ENCODE measurements around the gene HMOX1.
A peak's percentile ranks its signal among the peaks of the same experiment; 100 is the strongest.
"Not testable (repeated sequence)": the region's sequence is repeated elsewhere in the genome, so short reads cannot be mapped to it uniquely, and the experiment has no call there.

HMOX1 gene

DNA sequence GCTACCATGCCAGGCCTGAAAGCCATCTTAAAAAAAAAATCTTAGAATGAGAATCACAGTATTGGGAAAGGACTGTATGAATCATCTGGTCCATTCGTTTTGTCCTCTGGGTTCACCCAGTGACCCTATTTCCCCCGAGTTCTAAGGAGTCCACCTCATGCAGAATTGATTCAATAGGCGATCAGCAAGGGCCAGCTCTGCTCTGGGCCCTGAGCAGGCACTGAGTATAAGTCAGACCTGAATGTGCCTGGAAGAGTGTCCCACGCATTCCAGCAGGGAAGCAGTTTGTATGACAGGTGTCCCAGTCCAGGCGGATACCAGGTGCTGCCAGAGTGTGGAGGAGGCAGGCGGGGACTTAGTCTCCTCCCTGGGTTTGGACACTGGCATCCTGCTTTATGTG is 883 bp upstream of the HMOX1 start:
- DNase-seq: no peak

DNA sequence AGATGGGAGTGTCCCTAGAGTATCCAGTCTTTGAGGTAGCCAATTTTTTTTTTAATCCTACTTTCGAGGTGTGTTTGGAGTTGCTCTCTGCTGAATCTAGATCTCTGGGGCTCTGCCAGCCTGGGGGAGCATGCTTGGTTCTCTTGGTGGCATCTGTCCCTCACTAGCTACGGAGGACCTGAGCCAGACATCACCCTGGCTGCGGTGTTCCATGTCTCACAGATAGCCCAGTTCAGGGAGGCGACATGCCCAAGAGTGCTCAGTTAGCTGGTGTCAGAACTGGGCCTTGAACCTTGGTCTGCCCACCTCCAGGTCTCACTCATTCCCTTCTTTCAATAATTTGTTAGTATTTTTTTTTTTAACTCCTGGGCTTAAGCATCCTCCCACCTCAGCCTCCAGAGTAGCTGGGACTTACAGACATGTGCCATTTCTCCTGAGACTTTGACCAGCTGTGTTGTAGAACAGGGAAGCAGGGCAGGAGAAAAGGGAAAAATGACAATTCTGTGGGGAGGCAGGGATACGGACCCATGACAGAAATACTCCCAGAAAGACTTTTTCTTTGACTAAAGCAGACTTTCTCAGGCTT is 621 bp downstream of the HMOX1 start:
- DNase-seq: no peak

DNA sequence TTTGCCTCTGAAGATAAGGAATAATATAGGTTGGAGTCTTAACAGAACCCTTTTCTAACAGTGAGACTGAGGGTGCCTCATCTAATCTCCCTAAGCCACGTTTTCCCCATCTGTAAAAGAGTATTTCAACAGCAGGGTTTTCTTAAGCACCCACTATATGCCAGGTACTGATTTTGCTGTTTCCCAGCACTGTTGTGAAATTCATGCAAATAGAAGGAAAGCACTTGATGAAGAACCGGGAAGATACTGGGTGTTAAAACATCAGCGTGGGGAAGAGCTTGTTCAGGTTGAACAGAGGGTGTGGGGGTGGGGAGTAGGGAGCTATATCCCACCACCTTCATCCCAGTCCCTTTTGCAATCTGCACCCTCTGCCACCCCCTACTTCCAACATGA is 2.8 kb downstream of the HMOX1 start:
- DNase-seq: no peak

DNA sequence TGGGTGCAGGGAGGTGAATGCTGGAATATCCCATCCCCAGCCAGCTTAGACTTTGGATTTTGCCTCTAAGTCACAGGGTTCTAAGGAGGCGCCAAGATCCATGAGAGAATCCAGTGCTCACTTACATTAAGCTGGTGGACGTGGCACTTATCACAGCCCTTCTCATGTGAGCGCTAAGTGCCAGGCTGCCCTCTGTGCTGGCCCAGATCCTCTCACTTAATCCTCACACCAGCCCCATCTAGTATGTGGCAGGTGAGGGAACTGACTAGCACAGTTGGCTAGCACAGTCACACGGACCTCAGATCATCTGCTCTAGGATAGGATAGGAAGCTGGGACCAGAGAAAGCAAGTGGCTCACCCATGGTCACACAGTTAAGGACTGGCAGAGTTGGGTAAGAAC is 3.6 kb downstream of the HMOX1 start:
- DNase-seq: no peak

DNA sequence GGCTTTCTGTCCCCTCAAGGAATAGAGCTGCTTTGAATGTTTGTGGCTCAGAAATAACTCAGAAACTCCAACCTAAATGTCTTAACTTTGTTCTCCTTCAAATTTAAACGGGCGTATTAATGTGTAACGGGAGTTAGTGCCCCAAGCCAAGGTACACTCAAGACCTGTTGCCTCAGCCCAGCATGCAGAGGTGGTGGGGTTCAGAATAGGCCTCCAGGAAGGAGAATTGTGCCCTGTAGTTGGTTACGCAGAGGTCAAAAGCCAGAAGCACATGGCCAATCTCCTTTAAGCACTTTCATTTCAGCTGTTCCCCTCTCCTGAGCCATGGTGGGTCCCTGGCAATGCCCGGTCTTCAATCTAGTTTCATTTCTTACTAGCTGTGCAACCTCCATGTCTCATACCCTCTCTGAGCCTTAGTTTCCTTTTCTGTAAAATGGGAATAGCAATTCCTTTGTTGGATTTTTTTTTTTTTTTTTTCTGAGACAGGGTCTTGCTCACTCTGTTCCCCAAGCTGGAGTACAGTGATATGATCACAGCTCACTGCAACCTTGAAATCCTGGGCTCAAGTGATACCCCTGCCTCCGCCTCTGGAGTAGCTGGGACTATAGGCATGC is 4.2 kb downstream of the HMOX1 start:
- DNase-seq: no peak

DNA sequence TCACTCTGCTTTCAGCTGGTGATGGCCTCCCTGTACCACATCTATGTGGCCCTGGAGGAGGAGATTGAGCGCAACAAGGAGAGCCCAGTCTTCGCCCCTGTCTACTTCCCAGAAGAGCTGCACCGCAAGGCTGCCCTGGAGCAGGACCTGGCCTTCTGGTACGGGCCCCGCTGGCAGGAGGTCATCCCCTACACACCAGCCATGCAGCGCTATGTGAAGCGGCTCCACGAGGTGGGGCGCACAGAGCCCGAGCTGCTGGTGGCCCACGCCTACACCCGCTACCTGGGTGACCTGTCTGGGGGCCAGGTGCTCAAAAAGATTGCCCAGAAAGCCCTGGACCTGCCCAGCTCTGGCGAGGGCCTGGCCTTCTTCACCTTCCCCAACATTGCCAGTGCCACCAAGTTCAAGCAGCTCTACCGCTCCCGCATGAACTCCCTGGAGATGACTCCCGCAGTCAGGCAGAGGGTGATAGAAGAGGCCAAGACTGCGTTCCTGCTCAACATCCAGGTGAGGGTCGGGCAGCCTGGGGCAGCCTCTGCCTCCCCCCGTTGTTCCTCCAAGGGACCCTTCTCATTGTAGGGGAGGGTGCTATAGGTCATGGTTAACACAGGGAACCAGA is 5.9 kb downstream of the HMOX1 start:
- no peak for DNase-seq

DNA sequence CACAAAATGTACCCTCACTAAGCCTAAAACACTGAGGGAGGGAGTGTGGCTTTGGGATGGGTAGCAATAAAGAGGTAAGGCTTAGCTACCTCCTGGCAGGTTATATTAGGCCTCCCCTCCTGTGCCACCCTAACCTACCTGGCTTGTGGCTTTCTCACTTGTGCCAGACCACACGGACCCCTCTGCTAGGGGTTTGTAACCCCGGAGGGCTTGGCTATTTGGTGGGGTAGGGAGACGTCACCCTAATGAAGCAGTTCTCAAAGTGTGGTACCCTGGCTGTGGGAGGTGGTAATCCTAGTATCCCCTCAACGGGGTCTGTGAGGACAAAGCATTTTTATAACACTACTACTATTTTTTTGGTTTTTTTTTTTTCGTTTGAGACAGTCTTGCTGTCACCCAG is 10.0 kb downstream of the HMOX1 start:
- no peak for DNase-seq

DNA sequence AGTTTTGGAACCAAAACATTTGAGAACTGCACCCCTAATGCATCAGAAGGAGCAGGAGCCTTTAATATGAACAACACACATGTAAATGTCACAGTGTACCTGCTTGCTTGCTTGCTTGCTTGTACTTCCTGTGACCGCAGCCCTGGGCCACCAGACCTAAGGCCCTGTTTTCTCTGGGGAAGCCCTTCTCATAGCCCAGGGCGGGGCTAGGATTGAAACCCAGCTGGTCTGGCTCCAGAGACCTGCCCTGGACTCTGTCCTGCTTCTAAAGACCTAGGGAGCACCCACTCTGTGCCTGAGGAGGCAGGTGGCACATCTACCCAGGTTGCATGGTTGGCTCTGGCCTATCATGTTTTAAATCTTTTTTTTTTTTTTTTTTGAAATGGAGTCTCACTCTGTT is 11.5 kb downstream of the HMOX1 start:
- DNase-seq: no peak

DNA sequence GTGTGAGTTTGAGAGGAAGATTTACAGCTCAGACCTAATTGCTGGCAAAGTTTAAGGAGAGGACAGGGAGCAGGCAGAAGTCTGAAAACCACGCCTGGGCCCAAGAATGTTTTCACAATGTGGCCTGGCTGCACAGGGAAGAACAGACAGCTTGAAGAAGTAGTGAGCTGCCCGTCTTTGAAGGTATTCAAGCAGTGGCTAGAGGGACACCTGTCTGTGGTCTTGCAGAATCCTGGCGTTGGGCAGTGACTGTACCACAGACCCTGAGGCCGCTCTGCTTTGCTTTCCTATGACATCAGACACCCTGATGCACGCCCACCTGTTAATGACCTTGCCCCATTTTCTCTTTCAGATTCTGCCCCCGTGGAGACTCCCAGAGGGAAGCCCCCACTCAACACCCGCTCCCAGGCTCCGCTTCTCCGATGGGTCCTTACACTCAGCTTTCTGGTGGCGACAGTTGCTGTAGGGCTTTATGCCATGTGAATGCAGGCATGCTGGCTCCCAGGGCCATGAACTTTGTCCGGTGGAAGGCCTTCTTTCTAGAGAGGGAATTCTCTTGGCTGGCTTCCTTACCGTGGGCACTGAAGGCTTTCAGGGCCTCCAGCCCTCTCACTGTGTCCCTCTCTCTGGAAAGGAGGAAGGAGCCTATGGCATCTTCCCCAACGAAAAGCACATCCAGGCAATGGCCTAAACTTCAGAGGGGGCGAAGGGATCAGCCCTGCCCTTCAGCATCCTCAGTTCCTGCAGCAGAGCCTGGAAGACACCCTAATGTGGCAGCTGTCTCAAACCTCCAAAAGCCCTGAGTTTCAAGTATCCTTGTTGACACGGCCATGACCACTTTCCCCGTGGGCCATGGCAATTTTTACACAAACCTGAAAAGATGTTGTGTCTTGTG is 12.5 kb downstream of the HMOX1 start:
- no peak for DNase-seq

DNA sequence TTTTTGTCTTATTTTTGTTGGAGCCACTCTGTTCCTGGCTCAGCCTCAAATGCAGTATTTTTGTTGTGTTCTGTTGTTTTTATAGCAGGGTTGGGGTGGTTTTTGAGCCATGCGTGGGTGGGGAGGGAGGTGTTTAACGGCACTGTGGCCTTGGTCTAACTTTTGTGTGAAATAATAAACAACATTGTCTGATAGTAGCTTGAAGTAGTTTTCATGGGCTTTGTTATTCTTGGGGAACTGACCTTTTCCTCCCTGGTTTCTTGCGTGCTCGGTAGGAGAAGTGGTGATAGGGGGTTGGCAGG is 13.1 kb downstream of the HMOX1 start:
- no peak for DNase-seq

DNA sequence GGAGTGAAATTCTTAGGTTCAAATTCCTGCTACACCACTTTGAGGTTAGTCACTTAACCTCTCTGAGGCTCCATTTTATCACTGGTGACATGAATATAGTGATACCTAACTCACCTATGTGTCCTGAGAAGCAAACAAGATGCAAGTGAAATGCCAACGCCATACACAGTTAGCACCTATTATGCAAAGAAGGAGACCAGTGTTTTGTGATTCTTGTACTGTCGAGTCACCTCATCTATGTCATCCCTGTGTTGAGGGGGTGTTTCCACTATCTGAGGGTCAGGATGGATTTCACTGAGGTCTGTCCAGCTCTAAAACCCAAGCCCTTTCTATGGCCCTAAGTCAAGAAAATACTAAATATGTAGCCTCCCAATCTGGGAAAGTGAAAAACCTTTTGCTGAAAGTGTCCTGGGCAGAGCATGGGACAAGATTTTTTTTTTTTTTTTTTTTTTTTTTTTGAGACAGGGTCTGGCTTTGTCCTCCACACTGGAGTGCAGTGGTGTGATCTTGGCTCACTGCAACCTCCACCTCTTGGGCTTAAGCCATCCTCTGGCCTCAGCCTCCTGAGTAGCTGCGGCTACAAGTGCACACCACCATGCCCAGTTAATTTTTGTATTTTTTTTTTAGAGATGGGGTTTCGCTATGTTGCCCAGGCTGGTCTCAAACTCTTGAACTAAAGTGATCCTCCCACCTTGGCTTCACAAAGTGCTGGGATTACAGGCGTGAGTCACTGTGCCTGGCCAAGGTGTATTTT is 14.1 kb downstream of the HMOX1 start:
- DNase-seq: no peak

DNA sequence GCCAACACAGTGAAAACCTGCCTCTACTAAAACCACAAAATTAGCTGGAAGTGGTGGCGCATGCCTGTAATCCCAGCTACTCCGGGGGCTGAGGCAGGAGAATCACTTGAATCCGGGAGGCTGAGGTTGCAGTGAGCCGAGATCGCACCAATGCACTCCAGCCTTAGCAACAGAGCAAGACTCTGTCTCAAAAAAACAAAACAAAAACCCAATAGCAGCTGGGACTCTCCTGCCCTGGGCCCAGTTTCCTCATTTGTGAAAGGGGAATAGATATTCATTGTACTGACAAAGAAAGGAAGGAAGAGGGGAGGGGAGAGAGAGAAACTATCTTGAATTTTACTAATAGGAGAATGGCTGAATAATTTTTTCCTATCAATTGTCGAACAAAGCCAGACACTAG is 15.7 kb downstream of the HMOX1 start:
- not testable (repeated sequence) for DNase-seq

DNA sequence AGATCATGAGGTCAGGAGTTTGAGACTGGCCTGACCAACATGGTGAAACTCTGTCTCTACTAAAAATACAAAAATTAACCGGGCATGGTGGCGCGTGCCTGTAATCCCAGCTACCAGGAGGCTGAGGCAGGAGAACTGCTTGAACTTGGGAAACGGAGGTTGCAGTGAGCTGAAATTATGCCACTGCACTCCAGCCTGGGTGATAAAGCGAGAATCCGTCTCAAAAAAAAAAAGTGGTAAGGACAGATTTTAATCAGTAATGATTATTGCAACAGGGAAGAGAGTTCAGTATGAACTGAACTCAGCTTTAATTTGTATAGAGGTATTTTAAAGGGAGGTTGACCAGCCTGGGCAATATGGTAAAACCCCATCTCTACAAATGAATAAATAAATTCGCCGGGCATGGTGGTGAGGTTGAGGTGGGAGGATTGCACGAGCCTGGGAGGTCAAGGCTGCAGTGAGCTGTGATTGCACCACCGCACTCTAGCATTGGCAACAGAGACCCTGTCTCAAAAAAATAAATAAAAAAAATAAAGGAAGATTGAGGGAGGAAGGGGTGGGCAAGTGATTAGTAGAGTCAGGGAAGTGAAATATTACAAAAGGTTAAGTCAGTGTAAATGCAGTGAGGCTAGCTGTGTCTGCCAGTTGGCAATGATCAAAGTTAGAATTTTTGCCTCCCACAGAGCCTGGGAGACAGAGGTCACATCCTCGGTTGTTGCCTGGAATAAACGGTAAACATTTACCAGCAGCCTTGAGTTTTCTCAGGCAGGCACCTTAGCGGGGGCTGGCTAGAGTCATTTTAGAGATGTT is 16.4 kb downstream of the HMOX1 start:
- no peak for DNase-seq

DNA sequence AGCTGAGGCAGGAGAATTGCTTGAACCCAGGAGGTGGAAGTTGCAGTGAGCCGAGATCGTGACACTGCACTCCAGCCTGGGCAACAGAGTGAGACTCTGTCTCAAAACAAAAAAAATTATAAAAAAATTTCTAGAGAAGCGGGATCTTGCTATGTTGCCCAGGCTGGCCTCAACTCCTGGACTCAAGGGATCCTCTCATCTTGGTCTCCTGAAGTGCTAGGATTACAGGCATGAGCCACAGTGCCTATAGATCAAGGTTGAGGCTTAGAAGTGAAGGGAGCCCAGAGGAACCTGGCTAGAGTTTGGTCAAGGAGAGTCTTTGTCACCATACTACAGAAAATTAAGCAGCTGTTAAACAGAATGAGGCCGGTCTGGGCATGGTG is 17.7 kb downstream of the HMOX1 start:
- DNase-seq: no peak

DNA sequence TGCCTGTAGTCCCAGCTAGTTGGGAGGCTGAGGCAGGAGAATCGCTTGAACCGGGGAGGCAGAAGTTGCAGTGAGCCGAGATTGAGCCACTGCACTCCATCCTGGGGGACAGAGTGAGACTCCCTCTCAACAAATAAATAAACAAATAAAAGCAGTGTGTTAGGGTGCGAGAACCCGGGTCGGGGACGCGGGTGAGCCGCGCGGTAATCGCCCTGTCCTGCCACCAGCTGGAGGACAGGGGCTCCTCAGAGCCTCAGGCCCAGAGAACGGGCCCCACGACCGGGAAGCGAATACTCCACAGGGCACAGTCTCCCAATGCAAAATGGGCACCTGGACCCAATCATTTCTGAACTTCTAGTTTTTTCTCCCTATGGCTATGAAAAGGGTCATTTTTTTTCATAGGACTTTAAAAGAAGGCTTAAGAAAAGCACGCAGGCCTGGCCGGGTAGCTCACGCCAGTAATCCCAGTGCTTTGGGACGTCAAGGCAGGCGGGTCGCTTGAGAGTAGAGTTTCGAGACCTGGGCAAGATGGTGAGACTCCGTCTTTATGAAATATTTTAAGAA is 18.3 kb downstream of the HMOX1 start:
- DNase-seq: peak in 1 of 5 donors; percentile 15

DNA sequence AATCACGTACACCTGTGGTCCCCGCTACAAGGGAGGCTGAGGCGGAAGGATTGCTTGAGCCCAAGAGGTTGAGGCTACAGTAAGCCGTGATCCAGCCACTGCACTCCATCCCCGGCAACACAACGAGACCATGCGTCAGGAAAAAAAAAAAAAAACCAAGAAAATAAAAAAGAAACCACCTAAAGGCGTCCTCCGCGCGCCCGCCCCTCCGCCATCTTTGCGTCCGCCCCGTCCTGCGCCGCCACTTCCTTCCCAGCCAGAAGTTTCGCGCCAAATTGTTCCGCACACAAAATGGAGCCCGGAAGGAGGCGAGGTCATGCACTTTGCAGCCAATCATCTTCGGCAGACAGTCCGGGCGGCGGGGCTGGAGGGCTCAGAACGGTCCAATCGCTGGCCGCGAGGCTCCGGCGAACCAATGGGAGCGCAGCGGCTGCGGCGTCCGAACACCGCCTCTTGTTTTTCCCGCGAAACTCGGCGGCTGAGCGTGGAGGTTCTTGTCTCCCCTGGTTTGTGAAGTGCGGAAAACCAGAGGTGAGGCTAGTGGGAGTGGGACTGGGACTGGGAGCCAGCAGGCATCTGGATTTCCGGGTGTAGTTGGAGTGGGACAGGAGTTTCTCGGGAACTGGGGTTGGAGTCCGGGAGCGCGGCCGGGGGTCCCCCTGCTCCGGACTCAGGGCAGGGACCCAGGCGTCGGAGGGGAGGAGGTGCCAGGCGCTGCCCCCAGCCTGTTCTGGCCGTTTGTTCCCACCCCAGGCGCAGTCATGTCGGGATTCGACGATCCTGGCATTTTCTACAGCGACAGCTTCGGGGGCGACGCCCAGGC is 19.0 kb downstream of the HMOX1 start, which contains the start of gene MCM5:
Gene MCM5 (plus strand): TSS at position 463 of the 823 bp plus-strand sequence. CDS start 299 bp downstream, at position 762.
- DNase-seq: peak; percentile 93 to 98 (median 96)

DNA sequence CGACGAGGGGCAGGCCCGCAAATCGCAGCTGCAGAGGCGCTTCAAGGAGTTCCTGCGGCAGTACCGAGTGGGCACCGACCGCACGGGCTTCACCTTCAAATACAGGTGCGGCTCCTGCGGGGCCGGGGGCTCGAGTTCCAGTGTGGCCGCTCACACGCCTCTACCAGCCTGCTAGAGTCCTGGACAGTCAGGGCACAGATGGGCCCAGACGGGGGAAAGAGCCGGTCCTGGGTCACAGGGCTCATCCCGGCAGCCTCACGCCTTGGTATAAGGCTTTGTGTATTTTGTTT is 19.6 kb downstream of the HMOX1 start:
- no peak for DNase-seq

DNA sequence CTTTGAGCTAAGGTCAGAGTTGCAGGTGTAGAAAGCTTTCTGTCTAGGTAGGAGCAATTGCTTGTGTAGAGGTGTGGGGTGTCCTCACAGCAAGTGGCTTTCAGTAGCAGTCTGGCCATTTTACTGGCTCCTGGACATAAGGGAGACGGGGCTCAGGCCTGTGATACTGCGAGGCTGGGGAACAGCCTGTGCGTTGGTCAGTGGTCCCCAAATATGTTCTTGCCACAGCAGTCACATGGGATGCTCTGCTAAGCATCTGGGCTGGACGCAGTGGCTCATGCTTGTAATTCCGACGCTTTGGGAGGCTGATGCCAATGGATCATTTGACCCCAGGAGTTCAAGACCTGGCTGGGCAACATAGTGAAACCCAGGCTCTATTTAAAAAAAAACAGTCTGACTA is 21.0 kb downstream of the HMOX1 start:
- no peak for DNase-seq

DNA sequence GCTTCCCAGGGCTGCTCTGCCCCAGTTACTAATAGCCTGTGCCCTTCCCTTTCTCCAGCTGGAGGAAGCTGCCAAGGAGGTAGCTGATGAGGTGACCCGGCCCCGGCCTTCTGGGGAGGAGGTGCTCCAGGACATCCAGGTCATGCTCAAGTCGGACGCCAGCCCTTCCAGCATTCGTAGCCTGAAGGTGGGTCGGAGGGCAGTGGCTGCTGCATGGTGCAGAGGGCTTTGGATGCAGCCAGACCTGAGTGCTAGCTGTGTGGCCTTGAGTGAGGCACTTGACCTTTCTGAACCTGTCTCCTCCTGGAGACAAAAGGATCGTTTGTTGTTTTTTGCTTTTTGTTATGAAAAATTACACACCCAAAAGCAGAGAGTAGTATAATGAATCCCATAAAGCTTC is 22.5 kb downstream of the HMOX1 start:
- no peak for DNase-seq

DNA sequence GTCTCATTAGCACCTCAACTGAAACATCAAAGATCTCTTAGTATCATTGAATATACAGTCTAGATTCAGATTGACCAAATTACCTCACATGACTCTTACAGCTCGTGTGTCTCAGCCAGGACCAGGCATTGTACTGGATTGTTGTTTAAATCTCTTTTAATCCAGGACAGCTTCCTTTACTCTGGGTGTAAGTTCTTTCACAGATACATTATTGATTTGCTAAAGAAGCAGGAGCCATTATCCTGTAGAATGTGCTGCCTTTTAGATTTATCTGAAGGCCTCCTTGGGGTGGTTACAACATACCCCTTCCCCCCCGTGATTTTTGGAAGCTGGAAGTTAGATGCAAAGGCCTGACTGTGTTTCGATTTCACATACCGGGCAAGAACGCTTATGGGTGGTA is 23.3 kb downstream of the HMOX1 start:
- DNase-seq: no peak

DNA sequence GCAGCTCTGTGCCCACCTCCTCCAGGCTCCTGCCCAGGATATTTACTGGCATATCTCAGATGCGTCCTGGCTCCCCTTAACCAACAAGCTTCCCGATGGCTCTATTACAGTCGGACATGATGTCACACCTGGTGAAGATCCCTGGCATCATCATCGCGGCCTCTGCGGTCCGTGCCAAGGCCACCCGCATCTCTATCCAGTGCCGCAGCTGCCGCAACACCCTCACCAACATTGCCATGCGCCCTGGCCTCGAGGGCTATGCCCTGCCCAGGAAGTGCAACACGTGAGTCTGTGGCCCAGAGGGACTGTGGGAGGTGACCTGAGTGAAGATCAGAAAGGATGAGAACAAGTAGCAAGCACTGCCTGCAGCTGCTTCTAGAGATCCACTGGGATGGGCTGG is 25.5 kb downstream of the HMOX1 start:
- DNase-seq: no peak

All from T-helper 1 cell (primary cell).